Skeletal muscle satellite cell (primary cell): ENCODE measurements around the gene EFCAB8.

ENCODE experiments used
- H3K27me3 ChIP-seq: 2 replicates; pipeline ENCODE4 v1.7.0; 2013; ENCODE audit warnings: low read length; ENCODE audit not compliant: control insufficient read depth, insufficient read depth
- H3K36me3 ChIP-seq: 2 replicates; pipeline ENCODE4 v1.7.0; 2013; ENCODE audit warnings: mild to moderate bottlenecking, control low read depth, low read length; ENCODE audit not compliant: insufficient read depth
- H3K4me1 ChIP-seq: 2 replicates; pipeline ENCODE4 v1.7.0; 2013; ENCODE audit warnings: low read length; ENCODE audit not compliant: control insufficient read depth, insufficient read depth
- H3K4me2 ChIP-seq: 2 replicates; pipeline ENCODE4 v1.7.0; 2013; ENCODE audit warnings: mild to moderate bottlenecking, low read length
- H3K4me3 ChIP-seq: 2 replicates; pipeline ENCODE4 v1.7.0; 2013; ENCODE audit warnings: low read length
- H3K9ac ChIP-seq: 2 replicates; pipeline ENCODE4 v1.7.0; 2013; ENCODE audit warnings: mild to moderate bottlenecking, low read depth, low read length, moderate library complexity
- H3K9me3 ChIP-seq: replicated peaks from 2 replicates; pipeline ENCODE4 v1.7.0; 2013; ENCODE audit warnings: mild to moderate bottlenecking, control low read depth, low read length

EFCAB8 gene

GRCh38 chr20:32999603-33000250 lies 141.0 kb downstream of the EFCAB8 start:
- Histone ChIP-seq H3K27me3 (peaks cover 3% of the 10 kb centered on the region), H3K9me3 (no peaks in the 10 kb centered on the region), H3K4me3 (no peak overlapping the region), H3K4me2 (no peak overlapping the region), H3K36me3 (no peaks in the 10 kb centered on the region), H3K4me1 (no peaks in the 10 kb centered on the region), H3K9ac (no peak overlapping the region)

GRCh38 chr20:33000802-33001466 lies 142.2 kb downstream of the EFCAB8 start:
- Histone ChIP-seq H3K4me1 (no peaks in the 10 kb centered on the region), H3K4me2 (no peak overlapping the region), H3K27me3 (peaks cover 3% of the 10 kb centered on the region), H3K9ac (no peak overlapping the region), H3K4me3 (no peak overlapping the region), H3K9me3 (no peaks in the 10 kb centered on the region), H3K36me3 (no peaks in the 10 kb centered on the region)

- H3K9me3 ChIP-seq: no peaks in the 10 kb centered on the region
- H3K27me3 ChIP-seq: peaks cover under 1% of the 10 kb centered on the region
- H3K4me1 ChIP-seq: no peaks in the 10 kb centered on the region
- no peak overlapping the region for H3K4me2 ChIP-seq
- H3K4me3 ChIP-seq: no peak overlapping the region
- no peak overlapping the region for H3K9ac ChIP-seq
- no peaks in the 10 kb centered on the region for H3K36me3 ChIP-seq
Measured at GRCh38 chr20:33002087-33002808, 143.5 kb downstream of the EFCAB8 start.

GRCh38 chr20:33004141-33004751 lies 145.5 kb downstream of the EFCAB8 start, which contains the start of gene SUN5:
Gene SUN5 (minus strand): TSS chr20:33004433. CDS start chr20:33004340, 93 bp downstream.
- H3K36me3 ChIP-seq: no peaks in the 10 kb centered on the region
- H3K9me3 ChIP-seq: no peaks in the 10 kb centered on the region
- H3K4me2 ChIP-seq: no peak within 1 kb of the TSS
- no peak within 1 kb of the TSS for H3K4me3 ChIP-seq
- peaks cover 8% of the 10 kb centered on the region for H3K27me3 ChIP-seq
- no peaks in the 10 kb centered on the region for H3K4me1 ChIP-seq
- H3K9ac ChIP-seq: no peak within 1 kb of the TSS

- peaks cover 8% of the 10 kb centered on the region for H3K27me3 ChIP-seq
- no peak overlapping the region for H3K4me2 ChIP-seq
- H3K9ac ChIP-seq: no peak overlapping the region
- no peaks in the 10 kb centered on the region for H3K36me3 ChIP-seq
- no peaks in the 10 kb centered on the region for H3K4me1 ChIP-seq
- no peak overlapping the region for H3K4me3 ChIP-seq
- no peaks in the 10 kb centered on the region for H3K9me3 ChIP-seq
Measured at GRCh38 chr20:33005132-33005566, 146.4 kb downstream of the EFCAB8 start.

DNA sequence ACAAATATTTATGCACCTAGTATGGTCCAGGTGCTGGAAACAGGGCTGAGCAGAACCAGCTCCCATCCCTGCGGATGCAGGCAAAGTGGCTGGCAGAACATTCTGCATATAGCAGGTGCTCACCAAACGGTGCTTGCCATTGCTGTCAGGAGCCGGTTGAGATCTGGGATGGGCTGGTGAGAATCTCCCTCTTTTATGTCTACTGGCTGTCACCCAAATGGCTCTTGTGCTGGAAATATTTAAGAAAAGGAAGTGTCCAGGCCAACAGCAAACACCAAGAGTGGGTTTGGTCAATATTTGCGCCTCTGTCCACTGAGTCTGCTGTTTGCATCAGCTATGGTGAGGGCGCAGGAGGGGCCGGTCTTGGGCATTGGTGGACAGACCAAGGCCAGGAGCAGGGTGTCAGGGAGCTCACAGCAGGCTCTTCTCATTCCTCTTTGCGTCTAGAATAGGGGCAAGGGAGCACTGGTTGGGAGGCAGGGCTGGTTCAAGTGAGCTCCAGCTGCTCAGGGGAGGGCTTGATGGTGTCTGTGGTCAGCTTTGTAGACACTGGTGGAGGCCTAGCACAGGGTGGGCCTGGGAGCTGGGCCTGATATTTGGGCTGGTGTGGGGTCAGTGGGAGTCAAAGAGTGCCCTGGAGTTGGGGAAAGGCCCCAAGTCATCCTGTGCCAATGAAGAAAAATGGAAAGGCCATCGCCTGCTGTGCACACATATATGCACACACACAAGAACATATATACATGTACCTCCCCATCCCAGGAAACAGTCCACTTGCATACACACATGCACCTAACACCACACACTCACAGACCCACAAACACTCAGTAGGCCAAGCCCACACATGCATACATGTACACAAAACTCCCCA lies 147.4 kb downstream of the EFCAB8 start:
- Histone ChIP-seq H3K9ac (no peak overlapping the region), H3K4me2 (no peak overlapping the region), H3K4me3 (no peak overlapping the region), H3K36me3 (no peaks in the 10 kb centered on the region), H3K9me3 (no peaks in the 10 kb centered on the region), H3K4me1 (no peaks in the 10 kb centered on the region), H3K27me3 (peaks cover 11% of the 10 kb centered on the region)

- Histone ChIP-seq H3K4me1 (no peaks in the 10 kb centered on the region), H3K9ac (no peak overlapping the region), H3K9me3 (no peaks in the 10 kb centered on the region), H3K27me3 (peaks cover 15% of the 10 kb centered on the region), H3K4me3 (no peak overlapping the region), H3K4me2 (no peak overlapping the region), H3K36me3 (no peaks in the 10 kb centered on the region)
Measured at GRCh38 chr20:33006776-33007375, 148.2 kb downstream of the EFCAB8 start.

GRCh38 chr20:33007376-33008335 lies 148.9 kb downstream of the EFCAB8 start, which contains the start of gene BPIFB2:
Gene BPIFB2 (plus strand): TSS chr20:33007704. CDS start chr20:33008575, 871 bp downstream.
- H3K9me3 ChIP-seq: no peaks in the 10 kb centered on the region
- H3K9ac ChIP-seq: no peak within 1 kb of the TSS
- no peaks in the 10 kb centered on the region for H3K4me1 ChIP-seq
- H3K4me3 ChIP-seq: no peak within 1 kb of the TSS
- no peaks in the 10 kb centered on the region for H3K36me3 ChIP-seq
- no peak within 1 kb of the TSS for H3K4me2 ChIP-seq
- H3K27me3 ChIP-seq: peaks cover 22% of the 10 kb centered on the region

DNA sequence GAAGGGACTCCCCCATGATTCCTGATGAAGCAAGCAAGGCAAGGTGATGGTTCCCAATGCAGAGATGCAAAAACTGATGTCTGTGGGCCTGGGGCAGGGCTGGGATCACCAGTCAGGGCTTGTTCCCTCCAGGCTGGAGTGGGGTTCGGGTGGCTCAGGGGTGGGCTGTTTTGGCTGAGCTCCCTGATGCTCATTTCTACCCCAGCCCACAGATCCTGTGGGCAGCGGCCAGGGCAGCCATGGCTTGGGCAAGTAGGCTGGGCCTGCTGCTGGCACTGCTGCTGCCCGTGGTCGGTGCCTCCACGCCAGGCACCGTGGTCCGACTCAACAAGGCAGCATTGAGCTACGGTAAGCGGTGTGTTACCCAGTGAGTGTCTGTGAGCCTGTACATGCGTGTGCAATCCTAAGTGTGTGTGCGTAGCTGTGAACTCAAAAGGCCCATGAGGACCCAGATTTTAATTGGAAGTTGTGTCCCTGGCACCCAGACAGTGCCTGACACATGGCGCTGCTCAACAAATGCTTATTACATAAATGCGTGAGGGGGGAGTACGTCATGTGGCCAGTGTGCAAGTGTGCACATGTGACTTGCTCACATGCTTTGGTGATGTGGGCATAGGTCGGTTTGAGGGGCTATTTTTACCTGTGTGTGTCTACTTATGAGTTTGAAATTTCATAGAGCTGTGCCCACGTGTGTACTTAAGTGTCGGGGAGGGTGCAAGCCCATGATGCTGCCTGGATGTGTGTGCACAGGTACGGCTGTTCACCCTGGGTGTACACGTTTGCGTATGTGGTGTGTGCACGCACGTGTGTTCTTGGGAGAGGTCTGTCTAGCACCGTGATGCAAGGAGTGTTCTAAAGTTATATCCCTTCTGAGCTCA lies 149.9 kb downstream of the EFCAB8 start:
- Histone ChIP-seq H3K36me3 (no peaks in the 10 kb centered on the region), H3K27me3 (peaks cover 29% of the 10 kb centered on the region), H3K9me3 (no peaks in the 10 kb centered on the region), H3K4me2 (no peak overlapping the region), H3K9ac (no peak overlapping the region), H3K4me3 (no peak overlapping the region), H3K4me1 (no peaks in the 10 kb centered on the region)
